GM13977 (cell line): ENCODE data around the gene XRCC2.

ENCODE experiments used
- DNase-seq: peaks from one replicate; pipeline ENCODE4 v3.0.0; 2012; ENCODE audit warnings: low spot score
- in situ Hi-C: fragments of 300-500 bp; cut with MboI; formaldehyde crosslinking; loops from one replicate; pipeline ENCODE4 v1.12.0; 2022; ENCODE audit warnings: low sequenced_read_pairs, low pct_unique_long_range_greater_than_20kb, mixed read lengths, inconsistent platforms; ENCODE audit not compliant: unreplicated experiment
- TF ChIP-seq, protein P1 (sequence below): IDR thresholded peaks from 2 replicates; pipeline ENCODE4 v1.5.1; 2012; ENCODE audit warnings: mild to moderate bottlenecking, control low read depth; ENCODE audit not compliant: insufficient read depth; ENCODE audit errors: extremely low read depth, missing control alignments

The XRCC2 gene

GRCh38 chr7:152618427-152618826 lies 57.5 kb downstream of the XRCC2 start:
- in situ Hi-C loops, result no loop called here
- TF ChIP-seq, protein P1, sequence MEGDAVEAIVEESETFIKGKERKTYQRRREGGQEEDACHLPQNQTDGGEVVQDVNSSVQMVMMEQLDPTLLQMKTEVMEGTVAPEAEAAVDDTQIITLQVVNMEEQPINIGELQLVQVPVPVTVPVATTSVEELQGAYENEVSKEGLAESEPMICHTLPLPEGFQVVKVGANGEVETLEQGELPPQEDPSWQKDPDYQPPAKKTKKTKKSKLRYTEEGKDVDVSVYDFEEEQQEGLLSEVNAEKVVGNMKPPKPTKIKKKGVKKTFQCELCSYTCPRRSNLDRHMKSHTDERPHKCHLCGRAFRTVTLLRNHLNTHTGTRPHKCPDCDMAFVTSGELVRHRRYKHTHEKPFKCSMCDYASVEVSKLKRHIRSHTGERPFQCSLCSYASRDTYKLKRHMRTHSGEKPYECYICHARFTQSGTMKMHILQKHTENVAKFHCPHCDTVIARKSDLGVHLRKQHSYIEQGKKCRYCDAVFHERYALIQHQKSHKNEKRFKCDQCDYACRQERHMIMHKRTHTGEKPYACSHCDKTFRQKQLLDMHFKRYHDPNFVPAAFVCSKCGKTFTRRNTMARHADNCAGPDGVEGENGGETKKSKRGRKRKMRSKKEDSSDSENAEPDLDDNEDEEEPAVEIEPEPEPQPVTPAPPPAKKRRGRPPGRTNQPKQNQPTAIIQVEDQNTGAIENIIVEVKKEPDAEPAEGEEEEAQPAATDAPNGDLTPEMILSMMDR, result no peak
- no peak for DNase-seq

DNA sequence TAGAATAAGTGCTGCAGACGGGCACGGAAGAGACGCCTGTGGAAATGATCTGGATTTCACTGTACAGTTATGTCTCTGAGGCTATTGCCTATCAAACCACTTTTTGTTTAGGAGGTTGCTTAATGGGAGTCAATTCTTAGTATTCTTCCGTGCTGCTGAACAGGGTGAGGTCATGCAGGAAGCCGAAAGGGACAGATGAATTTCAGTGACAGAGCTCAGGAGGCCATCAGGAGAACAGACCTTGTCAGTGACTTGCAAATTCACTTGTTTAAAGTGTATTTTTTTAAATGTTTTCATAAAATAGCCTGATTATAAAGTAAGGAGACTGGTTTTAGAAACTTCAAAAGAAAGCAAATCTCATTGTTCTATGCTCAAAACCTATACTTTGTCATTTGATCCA lies 58.9 kb downstream of the XRCC2 start:
- TF ChIP-seq, protein P1, result no peak
- in situ Hi-C loops, result no loop called here
- no peak for DNase-seq

DNA sequence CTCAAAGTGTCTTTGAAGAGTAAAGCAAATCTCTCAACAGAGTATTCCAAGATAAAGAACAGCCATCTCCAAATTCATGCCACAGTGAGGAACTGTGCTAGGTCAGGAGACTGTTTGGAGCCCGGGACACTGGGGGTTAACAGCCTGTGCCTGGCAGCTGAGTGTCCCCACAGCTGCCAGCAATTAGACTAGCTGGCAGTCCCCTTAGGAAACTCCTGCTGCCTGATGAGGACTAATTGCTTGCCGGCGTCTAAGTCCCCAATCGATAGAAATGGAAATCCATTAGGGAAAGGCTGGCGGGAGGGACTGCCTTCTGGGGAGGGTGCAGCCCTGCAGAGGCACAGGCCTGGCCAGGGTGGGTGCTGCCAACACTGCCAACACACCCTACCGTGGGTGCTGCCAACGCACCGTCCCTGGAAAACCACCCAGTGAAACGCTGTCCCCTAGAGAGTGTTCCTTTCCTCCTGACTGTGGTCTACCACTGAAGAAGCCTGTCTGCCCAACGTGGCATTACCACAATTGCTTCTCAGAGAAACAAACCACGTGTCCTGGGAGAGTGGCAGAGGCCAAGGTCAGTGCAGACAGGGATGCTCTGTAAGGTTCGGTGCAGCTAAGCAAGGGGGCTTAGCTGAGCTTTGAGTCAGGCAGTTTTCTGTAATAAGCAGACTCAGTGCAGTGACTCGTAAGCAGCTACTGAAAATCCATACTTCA lies 60.8 kb downstream of the XRCC2 start:
- in situ Hi-C loops, result no loop called here
- TF ChIP-seq, protein P1, result no peak
- no peak for DNase-seq

DNA sequence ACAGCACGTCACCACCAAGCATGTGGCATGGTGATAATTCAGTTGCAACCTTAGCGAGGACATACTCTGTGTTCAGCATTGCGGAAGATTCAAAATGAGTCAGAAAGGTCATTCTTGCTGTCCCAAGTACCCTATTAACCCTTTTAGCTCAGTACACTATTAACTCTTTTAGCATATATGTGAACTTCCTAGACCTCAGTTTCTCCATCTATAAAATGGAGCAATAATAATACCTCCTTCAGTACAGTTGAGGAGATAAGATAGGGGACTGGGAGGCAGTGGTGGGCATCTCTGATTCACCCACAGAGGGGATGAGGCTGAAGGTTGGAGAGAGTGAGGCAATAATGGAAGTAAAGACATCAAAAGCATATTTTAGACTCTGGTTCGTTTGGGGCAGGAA lies 67.3 kb downstream of the XRCC2 start:
- in situ Hi-C loops, result no loop called here
- no peak for DNase-seq
- TF ChIP-seq, protein P1, result no peak

GRCh38 chr7:152608208-152608607 lies 67.7 kb downstream of the XRCC2 start:
- TF ChIP-seq, protein P1, result no peak
- in situ Hi-C loops, result no loop called here

DNA sequence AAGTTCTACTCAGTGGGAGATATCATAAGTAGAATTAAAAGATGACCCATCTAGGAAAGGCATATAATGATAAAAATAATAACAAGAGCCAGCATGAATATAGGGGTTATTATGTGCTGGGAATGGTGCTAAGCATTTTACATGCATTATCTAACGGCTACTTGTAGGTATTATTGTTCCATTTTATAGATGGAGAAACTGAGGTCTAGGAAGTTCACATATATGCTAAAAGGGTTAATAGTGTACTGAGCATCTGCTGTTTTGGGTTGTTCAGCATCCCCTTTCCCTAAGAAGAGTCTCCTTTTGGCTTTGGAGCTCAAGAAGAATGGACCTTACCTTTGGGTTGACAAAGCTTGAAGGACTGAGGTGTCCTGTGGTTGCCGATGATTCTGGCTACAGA lies 68.9 kb downstream of the XRCC2 start:
- TF ChIP-seq, protein P1, result no peak
- no peak for DNase-seq
- in situ Hi-C loops, result no loop called here

More at GRCh38 chr7:152608208-152608607, 67.7 kb downstream of the XRCC2 start:
- no peak for DNase-seq
